HepG2 (cell line): ENCODE results near the gene TGM3. TPM values are rescaled to one million over a fixed set of nuclear protein-coding genes. Genes with fewer than 3 reads are reported as not detected.

ENCODE experiments used
- BHLHE40 ChIP-seq: IDR thresholded peaks from 2 replicates; pipeline ENCODE4 v1.6.1; 2011; ENCODE audit warnings: low read length, improper control_type of control experiment
- GTF2F1 ChIP-seq: fragments of 150-350 bp; IDR thresholded peaks from 2 replicates; pipeline ENCODE4 v1.6.1; 2014; ENCODE audit warnings: low read length
- PHF8 ChIP-seq: sonication (generic); formaldehyde crosslinking; IDR thresholded peaks from 2 replicates; pipeline ENCODE4 v1.5.0; 2020; ENCODE audit warnings: missing genetic modification reagents
- TFAP4 ChIP-seq: sonication (generic); IDR thresholded peaks from 2 replicates; pipeline ENCODE4 v1.6.1; 2016; ENCODE audit warnings: low read depth, borderline replicate concordance
- ZFAT ChIP-seq: sonication (generic); formaldehyde crosslinking; conservative IDR thresholded peaks from 2 replicates; pipeline ENCODE4 v1.8.1; 2023; ENCODE audit warnings: missing genetic modification reagents, inconsistent platforms
- ZNF3 ChIP-seq: IDR thresholded peaks from 2 replicates; pipeline ENCODE4 v1.7.0; 2017; ENCODE audit warnings: inconsistent platforms
- ZNF318 ChIP-seq: sonication (generic); formaldehyde crosslinking; IDR thresholded peaks from 2 replicates; pipeline ENCODE4 v1.4.0; 2020; ENCODE audit warnings: mild to moderate bottlenecking, missing genetic modification reagents
- ZNF343 ChIP-seq: sonication (generic); formaldehyde crosslinking; IDR thresholded peaks from 2 replicates; pipeline ENCODE4 v1.4.0; 2020; ENCODE audit warnings: mild to moderate bottlenecking, missing genetic modification reagents
- ZSCAN21 ChIP-seq: sonication (generic); formaldehyde crosslinking; IDR thresholded peaks from 2 replicates; pipeline ENCODE4 v1.8.0; 2022; ENCODE audit warnings: mild to moderate bottlenecking, missing genetic modification reagents, moderate library complexity, borderline replicate concordance
- polyA plus RNA-seq, 8 experiments: library from polyadenylated mRNA; depleted of rRNA in 3 of 8; stranded (reverse) in 7 of 8; unstranded in 1 of 8; fragments of >200 nt; fragmentation: Illumina TruSeq in 4 of 8; extraction: Trizol in 4 of 8; gene quantifications; 2 replicates each; pipeline versions ENCODE4 v1.2.1 to v1.2.3, GENCODE V29; 2011 to 2016; ENCODE audit warnings: low read depth in 4 of 8, missing spikeins in 1 of 8, mixed read lengths in 1 of 8; ENCODE audit not compliant: insufficient read depth in 1 of 8
- total RNA-seq, 5 experiments: library from RNA; depleted of rRNA; stranded (reverse); fragments of >200 nt; fragmentation: Illumina TruSeq; extraction: Trizol; gene quantifications; 2 replicates each; pipeline ENCODE4 v1.2.3, GENCODE V29; 2016; ENCODE audit warnings: low read depth in 1 of 5

The TGM3 gene
- total and polyA plus RNA-seq, 2 of the 13 experiments (the other 11 are each of a cell fraction or from before 2014, with no cell fraction given) = not detected

- TF ChIP-seq ZNF318 (no peak), ZNF3 (no peak), GTF2F1 (no peak), TFAP4 (no peak), ZFAT (CRISPR knock-in tag) (no peak), PHF8 (CRISPR knock-in tag) (no peak), BHLHE40 (no peak), ZSCAN21 (no peak), ZNF343 (CRISPR knock-in tag) (no peak)
Observed at GRCh38 chr20:2361035-2361593, 65.3 kb downstream of the TGM3 start (continued).
